Activated CD4-positive, alpha-beta T cell treated with anti-CD3 and anti-CD28 coated beads, Interleukin-2, amount 10 ng/mL, durations not matched to agents 24 days and 14 days (primary cell): ENCODE data around the gene BRMS1. TPM values are rescaled to one million over a fixed set of nuclear protein-coding genes. Genes with fewer than 3 reads are reported as not detected.

Source experiments
- DNase-seq: peaks from one replicate; pipeline ENCODE4 v3.0.0; 2022
- H3K27ac Mint-ChIP-seq: one replicate; pipeline ENCODE4 v1.8.0; 2022; ENCODE audit warnings: mild to moderate bottlenecking, mixed read lengths
- H3K27me3 Mint-ChIP-seq: one replicate; pipeline ENCODE4 v1.8.0; 2022; ENCODE audit warnings: mixed read lengths
- H3K36me3 Mint-ChIP-seq: one replicate; pipeline ENCODE4 v1.8.0; 2022; ENCODE audit warnings: low read depth, mild to moderate bottlenecking, mixed read lengths
- H3K4me1 Mint-ChIP-seq: one replicate; pipeline ENCODE4 v1.8.0; 2021; ENCODE audit warnings: mixed read lengths
- H3K4me3 Mint-ChIP-seq: one replicate; pipeline ENCODE4 v1.8.0; 2022; ENCODE audit warnings: mild to moderate bottlenecking, moderate library complexity, mixed read lengths
- H3K9me3 Mint-ChIP-seq: one replicate; pipeline ENCODE4 v1.8.0; 2021; ENCODE audit warnings: mixed read lengths
- intact Hi-C: fragments of 100-400 bp; cut with micrococcal nuclease; formaldehyde crosslinking; loops from one replicate; pipeline ENCODE4 v1.15.1; 2023
- total RNA-seq: library from RNA; stranded (reverse); gene quantifications from 2 replicates; pipeline ENCODE4 v1.2.3, GENCODE V29; 2022

The BRMS1 gene
- total RNA-seq, 1 donor from 2014 or later, result 55.6 TPM

DNA sequence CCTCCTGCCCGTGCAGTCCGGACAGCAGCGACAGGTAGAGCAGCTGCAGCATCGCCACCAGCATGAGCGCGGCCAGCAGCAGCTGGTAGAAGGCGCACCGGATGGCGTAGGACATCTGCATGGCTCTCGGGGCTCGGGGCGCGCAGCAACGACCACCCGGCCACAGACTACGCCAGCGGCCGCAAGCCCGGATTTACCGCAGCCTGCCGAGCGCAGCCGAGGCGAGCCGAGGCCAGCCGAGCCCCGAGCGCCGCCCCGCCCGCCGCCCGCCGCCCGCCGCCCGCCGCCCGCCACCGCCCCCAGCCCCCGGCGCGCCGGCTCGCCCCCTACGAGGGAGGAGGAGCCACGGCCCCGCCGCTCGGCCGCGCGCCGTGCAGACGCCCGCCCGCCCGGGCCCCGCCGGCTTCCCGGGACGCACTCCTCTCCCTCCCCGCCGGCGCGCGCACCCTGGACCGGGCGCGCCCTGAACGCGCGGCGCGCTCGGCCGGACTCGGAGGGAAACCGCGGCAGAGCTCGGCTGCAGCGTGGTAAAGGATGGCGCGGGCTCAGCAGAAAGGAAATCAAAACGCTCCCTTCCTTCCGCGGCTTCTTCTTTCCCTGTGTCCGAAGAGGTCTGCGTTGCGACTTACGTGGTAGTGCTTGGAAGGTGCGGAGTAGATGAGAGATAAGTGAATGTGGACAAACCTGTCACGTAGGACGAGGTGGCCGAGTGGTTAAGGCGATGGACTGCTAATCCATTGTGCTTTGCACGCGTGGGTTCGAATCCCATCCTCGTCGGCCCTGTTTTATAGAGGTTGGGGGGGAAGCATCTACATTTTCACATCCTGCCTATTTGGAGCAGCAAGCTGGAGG is 2.7 kb upstream of the BRMS1 start, which contains the start of gene B4GAT1:
Gene B4GAT1, minus strand, starts transcription at position 205 of the 852 bp plus-strand sequence. Its CDS starts 84 bp downstream, at position 121.
- H3K27me3 Mint-ChIP-seq, result peaks cover 3% of the 10 kb centered on the region
- peak within 1 kb of the TSS; percentile 95 for H3K27ac Mint-ChIP-seq
- intact Hi-C loops, result loop anchor here (1.0 to 5.0 kb wide), 4 partner anchors 24 to 610 kb away; partner anchors contain the start of genes PC, RAB1B and SLC29A2
- peak within 1 kb of the TSS; percentile 86 for H3K4me3 Mint-ChIP-seq
- H3K36me3 Mint-ChIP-seq, result peaks cover 6% of the 10 kb centered on the region
- DNase-seq, result peak; percentile 95
- no peaks in the 10 kb centered on the region for H3K9me3 Mint-ChIP-seq
- H3K4me1 Mint-ChIP-seq, result peaks cover 37% of the 10 kb centered on the region

DNA sequence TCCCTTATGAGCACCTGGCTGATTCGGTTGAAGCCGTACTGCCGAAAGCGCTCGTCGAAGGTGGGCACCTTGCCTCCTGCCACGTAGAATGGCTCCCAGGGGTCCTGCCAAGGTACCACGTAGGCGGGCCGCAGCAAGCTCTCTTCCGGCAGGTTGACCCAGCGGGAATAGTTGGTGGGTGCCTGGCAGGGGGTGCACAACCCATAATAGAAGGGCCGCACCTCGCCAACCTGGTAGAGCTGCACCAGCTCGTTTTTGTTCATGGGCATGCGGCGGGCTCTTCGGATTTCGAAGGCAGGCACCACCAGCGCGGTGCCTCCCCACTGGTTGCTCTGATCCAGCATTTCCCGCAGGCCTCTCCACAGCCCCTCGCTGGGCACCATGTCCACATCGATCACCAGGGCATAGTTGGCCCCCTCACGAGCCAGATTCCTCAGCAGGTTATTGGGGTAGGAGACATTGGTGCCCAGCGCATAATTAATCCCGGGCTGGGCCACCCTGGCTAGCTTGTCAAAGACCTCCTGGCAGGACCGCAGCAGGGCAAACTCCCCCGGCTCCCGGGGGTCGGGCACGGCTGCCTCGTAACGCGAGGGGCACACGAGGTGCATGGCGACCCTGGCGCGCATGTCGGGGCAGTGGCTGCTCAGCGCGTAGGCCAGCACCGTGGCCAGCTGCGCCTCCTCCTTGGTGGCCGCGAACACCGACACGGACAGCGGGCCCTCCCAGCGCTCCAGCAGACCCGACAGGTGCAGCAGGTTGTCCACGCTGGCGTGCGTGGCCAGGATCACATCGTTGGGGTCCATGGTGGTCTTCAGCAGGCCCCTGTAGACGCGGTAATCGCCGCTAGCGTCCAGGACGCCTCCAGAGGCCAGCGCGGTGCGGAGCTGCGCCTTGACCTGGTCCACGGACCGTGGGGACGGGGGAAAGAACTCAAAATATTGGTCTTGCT is 1.8 kb upstream of the BRMS1 start:
- DNase-seq, result no peak
- Mint-ChIP-seq H3K27ac (peak overlapping the region; percentile 70), H3K27me3 (peaks cover 3% of the 10 kb centered on the region), H3K4me3 (peak overlapping the region; percentile 77), H3K4me1 (peaks cover 38% of the 10 kb centered on the region), H3K36me3 (peaks cover 11% of the 10 kb centered on the region), H3K9me3 (no peaks in the 10 kb centered on the region)
- intact Hi-C loops, result loop anchor here (5.0 kb wide), 3 partner anchors 41 to 611 kb away; partner anchors contain the start of genes PC and RAB1B

DNA sequence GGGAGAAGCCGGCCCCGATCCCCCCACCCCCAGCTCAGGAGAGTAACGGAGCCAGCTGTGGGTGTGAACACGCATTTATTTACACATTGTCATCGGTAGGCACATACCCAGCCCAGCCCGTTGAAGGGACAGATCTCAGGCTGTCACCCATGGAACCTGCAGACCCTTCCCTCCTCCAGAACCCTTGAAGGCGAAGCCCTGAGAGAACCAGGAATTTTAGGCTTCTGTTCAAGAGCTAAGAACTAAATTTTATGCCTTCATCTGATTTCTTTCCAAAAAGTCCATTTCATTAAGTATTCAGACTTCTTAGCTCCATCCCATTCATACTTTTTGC is 379 bp upstream of the BRMS1 start:
- Mint-ChIP-seq H3K4me1 (peaks cover 39% of the 10 kb centered on the region), H3K27ac (peak overlapping the region; percentile 95), H3K36me3 (peaks cover 21% of the 10 kb centered on the region), H3K4me3 (peak overlapping the region; percentile 95), H3K27me3 (peaks cover 3% of the 10 kb centered on the region), H3K9me3 (no peaks in the 10 kb centered on the region)
- DNase-seq, result no peak
- intact Hi-C loops, result loop anchor here (1.0 to 5.0 kb wide), 5 partner anchors 33 to 612 kb away; partner anchors contain the start of genes PC, RAB1B and YIF1A

DNA sequence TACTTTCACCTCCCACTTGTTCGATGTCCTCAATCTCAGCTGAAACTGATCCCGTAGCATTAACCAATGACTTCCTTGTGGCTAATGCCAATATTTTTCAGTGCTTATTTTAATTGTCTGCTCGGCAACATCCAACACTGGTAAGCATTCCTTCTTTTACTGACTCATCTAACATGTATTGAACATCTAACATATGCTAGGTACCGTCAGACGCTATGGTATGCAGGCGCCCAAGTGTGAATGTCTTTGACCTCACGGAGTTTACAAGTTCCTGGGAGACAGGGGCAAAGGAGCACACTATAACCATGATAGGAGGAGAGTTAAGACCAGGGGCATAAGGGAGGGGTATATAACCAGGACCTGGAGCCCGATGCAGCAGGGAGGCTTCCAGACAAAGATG is 1.7 kb downstream of the BRMS1 start:
- no peak for DNase-seq
- H3K27me3 Mint-ChIP-seq, result peaks cover 3% of the 10 kb centered on the region
- no peaks in the 10 kb centered on the region for H3K9me3 Mint-ChIP-seq
- intact Hi-C loops, result no loop called here
- peaks cover 32% of the 10 kb centered on the region for H3K4me1 Mint-ChIP-seq
- peaks cover 28% of the 10 kb centered on the region for H3K36me3 Mint-ChIP-seq
- H3K27ac Mint-ChIP-seq, result peak overlapping the region; percentile 51
- H3K4me3 Mint-ChIP-seq, result peak overlapping the region; percentile 95

DNA sequence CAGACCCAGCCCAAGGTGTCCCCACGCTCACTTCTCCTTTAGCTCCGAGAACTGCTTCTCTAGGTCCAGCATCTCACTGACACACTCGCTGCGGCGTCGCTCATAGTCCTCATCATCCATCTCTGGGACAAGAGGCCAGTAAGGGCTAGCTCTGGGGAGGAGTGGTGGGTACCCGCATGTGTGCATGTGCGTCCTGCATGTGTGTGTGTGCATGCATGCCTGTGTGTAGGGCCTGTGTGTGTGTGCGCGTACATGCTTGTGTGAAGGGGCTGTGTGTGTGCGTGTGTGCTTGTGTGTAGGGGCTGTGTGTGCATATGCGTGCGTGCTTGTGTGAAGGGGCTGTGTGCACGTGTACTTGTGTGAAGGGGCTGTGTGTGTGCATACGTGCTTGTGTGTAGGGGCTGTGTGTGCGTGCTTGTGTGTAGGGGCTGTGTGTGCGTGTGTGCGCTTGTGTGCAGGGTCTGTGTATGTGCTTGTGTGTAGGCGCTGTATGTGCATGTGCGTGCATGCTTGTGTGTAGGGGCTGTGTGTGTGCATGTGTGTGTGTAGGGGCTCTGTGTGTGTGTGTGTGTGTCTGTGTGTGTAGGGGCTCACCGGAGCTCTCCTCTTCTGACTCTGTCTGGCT is 3.3 kb downstream of the BRMS1 start:
- intact Hi-C loops, result no loop called here
- peaks cover 31% of the 10 kb centered on the region for H3K36me3 Mint-ChIP-seq
- H3K27ac Mint-ChIP-seq, result no peak overlapping the region
- no peak overlapping the region for H3K4me3 Mint-ChIP-seq
- no peaks in the 10 kb centered on the region for H3K27me3 Mint-ChIP-seq
- no peaks in the 10 kb centered on the region for H3K9me3 Mint-ChIP-seq
- H3K4me1 Mint-ChIP-seq, result peaks cover 38% of the 10 kb centered on the region
- DNase-seq, result no peak

GRCh38 chr11:66340596-66341501 is 4.1 kb downstream of the BRMS1 start:
- peaks cover 31% of the 10 kb centered on the region for H3K36me3 Mint-ChIP-seq
- no peak for DNase-seq
- H3K4me1 Mint-ChIP-seq, result peaks cover 42% of the 10 kb centered on the region
- H3K4me3 Mint-ChIP-seq, result no peak overlapping the region
- H3K27me3 Mint-ChIP-seq, result no peaks in the 10 kb centered on the region
- intact Hi-C loops, result no loop called here
- no peaks in the 10 kb centered on the region for H3K9me3 Mint-ChIP-seq
- H3K27ac Mint-ChIP-seq, result no peak overlapping the region

DNA sequence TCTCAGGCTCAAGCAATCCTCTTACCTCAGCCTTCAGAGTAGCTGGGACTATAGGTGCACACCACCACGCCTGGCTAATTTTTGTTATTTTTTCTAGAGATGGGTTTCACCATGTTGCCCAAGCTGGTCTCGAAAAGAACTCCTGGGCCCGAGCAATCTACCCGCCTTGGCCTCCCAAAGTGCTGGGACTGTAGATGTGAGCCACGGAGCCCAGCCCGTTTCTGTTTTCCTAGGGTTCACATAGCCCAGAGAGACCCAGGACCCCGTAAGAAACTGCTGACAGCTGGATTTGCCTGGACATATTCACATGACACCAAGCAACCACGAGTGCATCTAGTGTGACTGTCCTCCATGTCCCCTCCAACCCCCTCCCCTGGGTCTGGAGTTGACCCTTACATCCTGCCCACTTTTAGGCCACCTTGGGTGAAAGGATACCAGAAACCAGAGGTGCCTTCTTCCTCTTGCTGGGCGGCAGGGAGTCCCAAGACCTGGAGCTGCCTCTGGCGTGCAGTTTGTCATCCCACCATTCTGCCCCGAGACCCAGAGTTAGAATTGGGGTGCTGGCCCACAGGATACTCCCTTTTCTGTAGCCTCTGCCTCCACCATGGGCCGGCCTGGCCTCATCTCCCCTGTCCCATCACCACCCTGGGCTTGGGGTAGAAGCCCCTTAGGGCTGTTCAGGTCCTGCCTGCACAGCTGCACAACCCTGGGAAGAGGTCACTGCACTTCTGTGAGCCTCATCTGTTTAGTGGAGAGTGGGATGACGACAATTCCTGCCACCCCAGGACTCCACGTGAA is 5.0 kb downstream of the BRMS1 start:
- Mint-ChIP-seq H3K36me3 (peaks cover 31% of the 10 kb centered on the region), H3K4me3 (no peak overlapping the region), H3K27ac (no peak overlapping the region), H3K27me3 (peaks cover 2% of the 10 kb centered on the region), H3K4me1 (peaks cover 36% of the 10 kb centered on the region), H3K9me3 (no peaks in the 10 kb centered on the region)
- DNase-seq, result no peak
- intact Hi-C loops, result no loop called here

- Mint-ChIP-seq H3K4me3 (no peak overlapping the region), H3K27ac (no peak overlapping the region), H3K27me3 (peaks cover 2% of the 10 kb centered on the region), H3K36me3 (peaks cover 31% of the 10 kb centered on the region), H3K4me1 (peaks cover 32% of the 10 kb centered on the region), H3K9me3 (no peaks in the 10 kb centered on the region)
- intact Hi-C loops, result no loop called here
- no peak for DNase-seq
Observed at GRCh38 chr11:66339162-66339675, 5.7 kb downstream of the BRMS1 start.

- intact Hi-C loops, result no loop called here
- H3K9me3 Mint-ChIP-seq, result no peaks in the 10 kb centered on the region
- no peak for DNase-seq
- H3K27me3 Mint-ChIP-seq, result peaks cover 2% of the 10 kb centered on the region
- no peak overlapping the region for H3K27ac Mint-ChIP-seq
- H3K4me3 Mint-ChIP-seq, result no peak overlapping the region
- peaks cover 31% of the 10 kb centered on the region for H3K36me3 Mint-ChIP-seq
- H3K4me1 Mint-ChIP-seq, result peaks cover 27% of the 10 kb centered on the region
Observed at GRCh38 chr11:66338276-66339161, 6.4 kb downstream of the BRMS1 start.

DNA sequence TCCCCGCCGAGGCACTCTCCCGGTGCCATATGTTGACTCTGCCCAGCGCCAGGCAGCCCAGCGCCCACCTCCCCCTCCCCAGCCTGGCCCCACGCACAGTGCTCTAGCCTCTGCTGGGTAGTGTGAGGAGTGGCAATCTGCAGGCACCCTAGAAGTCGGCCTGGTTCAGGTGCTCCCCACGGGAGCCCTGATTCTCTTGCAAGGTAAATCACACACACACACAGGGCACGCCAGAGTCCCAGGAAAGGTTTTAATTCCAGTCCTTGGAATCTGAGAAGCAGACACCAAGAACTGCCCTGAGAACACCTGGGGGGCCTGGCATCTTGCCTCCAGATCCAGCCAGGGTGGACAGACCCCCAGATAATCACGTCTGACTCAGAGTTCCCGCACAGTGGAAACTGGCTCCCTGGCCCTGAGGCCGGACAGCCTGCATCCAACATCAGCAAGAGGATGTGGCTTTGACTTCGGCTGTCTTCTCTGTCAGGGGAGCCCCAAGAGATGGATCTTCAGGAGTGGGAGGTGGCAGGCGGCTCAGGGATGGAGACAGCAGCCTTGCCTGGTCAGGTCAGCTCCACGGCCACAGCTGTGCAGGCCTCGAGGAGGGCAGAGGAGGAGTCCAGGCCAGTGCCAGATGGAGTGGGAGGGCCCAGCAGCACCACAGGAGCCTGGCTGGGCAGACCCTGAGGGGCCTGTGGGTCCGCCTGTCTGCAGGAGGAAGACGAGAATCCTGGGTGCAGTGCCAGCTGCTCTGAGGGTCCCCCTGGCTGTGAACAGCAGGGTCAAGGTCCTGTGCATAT is 7.6 kb downstream of the BRMS1 start:
- H3K36me3 Mint-ChIP-seq, result peaks cover 28% of the 10 kb centered on the region
- H3K9me3 Mint-ChIP-seq, result no peaks in the 10 kb centered on the region
- intact Hi-C loops, result no loop called here
- H3K4me1 Mint-ChIP-seq, result peaks cover 19% of the 10 kb centered on the region
- peak overlapping the region; percentile 72 for H3K4me3 Mint-ChIP-seq
- peaks cover 2% of the 10 kb centered on the region for H3K27me3 Mint-ChIP-seq
- peak; percentile 57 for DNase-seq
- H3K27ac Mint-ChIP-seq, result peak overlapping the region; percentile 78
